ENCODE measurements around the gene SLC17A3. TPM values are rescaled to one million over a fixed set of nuclear protein-coding genes. Genes with fewer than 3 reads are reported as not detected.

SLC17A3 gene
- total RNA-seq, 1 donor from 2014 or later, result not detected

DNA sequence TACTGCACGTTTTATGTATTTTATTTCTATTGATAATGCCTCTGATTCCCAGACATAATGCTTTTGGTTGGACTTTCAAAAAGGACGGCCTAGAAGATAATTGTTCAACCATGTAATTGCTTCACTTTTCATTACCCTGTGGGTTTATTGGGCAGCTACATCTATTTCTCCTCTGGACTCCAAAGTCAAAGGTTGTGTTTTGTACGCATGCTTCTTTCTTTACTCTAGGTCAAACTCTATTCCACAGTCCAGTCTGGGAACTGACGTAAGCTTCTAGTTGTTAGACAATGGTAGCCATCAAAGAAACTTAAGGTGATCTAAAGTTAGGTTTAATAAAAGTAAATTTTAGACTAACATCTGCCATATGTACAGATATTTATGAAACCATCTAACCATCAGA, 6.6 kb upstream of the SLC17A3 start:
- Mint-ChIP-seq H3K36me3 (no peaks in the 10 kb centered on the region), H3K27me3 (ENCODE audit: insufficient read depth, low read depth) (no peaks in the 10 kb centered on the region), H3K4me3 (no peak overlapping the region), H3K4me1 (no peaks in the 10 kb centered on the region), H3K9me3 (no peaks in the 10 kb centered on the region), H3K27ac (no peak overlapping the region)
- Histone ChIP-seq H3K79me2 (ENCODE audit: low read depth) (no peaks in the 10 kb centered on the region), H3K9ac (no peak overlapping the region), H3K27me3 (peaks cover 12% of the 10 kb centered on the region), H3K4me1 (no peaks in the 10 kb centered on the region), H3K36me3 (no peaks in the 10 kb centered on the region), H4K20me1 (ENCODE audit: low read depth) (no peaks in the 10 kb centered on the region), H3K27ac (no peak overlapping the region), H3F3A (ENCODE audit: low read depth) (no peaks in the 10 kb centered on the region), H2AFZ (replicated peaks) (no peak overlapping the region), H3K4me3 (no peak overlapping the region), H3K4me2 (no peak overlapping the region), H3K9me3 (ENCODE audit: low read depth) (no peaks in the 10 kb centered on the region)
- TF ChIP-seq EZH2 (IDR thresholded peaks at IDR 0.05) (no peak), CTCF (IDR thresholded peaks at IDR 0.05) (no peak), EZH2phosphoT487 (IDR thresholded peaks at IDR 0.05) (no peak)
- DNase-seq (ENCODE audit: low spot score), result no peak

- Mint-ChIP-seq H3K9me3 (no peaks in the 10 kb centered on the region), H3K27ac (no peak overlapping the region), H3K4me1 (no peaks in the 10 kb centered on the region), H3K27me3 (ENCODE audit: insufficient read depth, low read depth) (no peaks in the 10 kb centered on the region), H3K36me3 (no peaks in the 10 kb centered on the region), H3K4me3 (no peak overlapping the region)
- no peak for TF ChIP-seq CTCF (IDR thresholded peaks at IDR 0.05)
- no peak for TF ChIP-seq EZH2phosphoT487 (IDR thresholded peaks at IDR 0.05)
- TF ChIP-seq EZH2 (IDR thresholded peaks at IDR 0.05), result no peak
- DNase-seq (ENCODE audit: low spot score), result no peak
- Histone ChIP-seq H3K4me1 (no peaks in the 10 kb centered on the region), H3K27me3 (peaks cover 12% of the 10 kb centered on the region), H3K36me3 (no peaks in the 10 kb centered on the region), H4K20me1 (ENCODE audit: low read depth) (no peaks in the 10 kb centered on the region), H3K4me2 (no peak overlapping the region), H3K79me2 (ENCODE audit: low read depth) (no peaks in the 10 kb centered on the region), H3K27ac (no peak overlapping the region), H3K9ac (no peak overlapping the region), H2AFZ (replicated peaks) (no peak overlapping the region), H3K4me3 (no peak overlapping the region), H3K9me3 (ENCODE audit: low read depth) (no peaks in the 10 kb centered on the region), H3F3A (ENCODE audit: low read depth) (no peaks in the 10 kb centered on the region)
Measured at GRCh38 chr6:25878721-25879322, 4.8 kb upstream of the SLC17A3 start.

- no peaks in the 10 kb centered on the region for H3K79me2 ChIP-seq (ENCODE audit: low read depth)
Measured at GRCh38 chr6:25875926-25876602, 2.0 kb upstream of the SLC17A3 start.

More at GRCh38 chr6:25875926-25876602, 2.0 kb upstream of the SLC17A3 start:
- Mint-ChIP-seq H3K27me3 (ENCODE audit: insufficient read depth, low read depth) (no peaks in the 10 kb centered on the region), H3K9me3 (no peaks in the 10 kb centered on the region), H3K4me3 (no peak overlapping the region), H3K27ac (no peak overlapping the region), H3K36me3 (no peaks in the 10 kb centered on the region), H3K4me1 (no peaks in the 10 kb centered on the region)
- TF ChIP-seq EZH2 (IDR thresholded peaks at IDR 0.05), result no peak
- TF ChIP-seq EZH2phosphoT487 (IDR thresholded peaks at IDR 0.05), result no peak
- no peak for TF ChIP-seq CTCF (IDR thresholded peaks at IDR 0.05)
- Histone ChIP-seq H3K36me3 (no peaks in the 10 kb centered on the region), H3K9ac (no peak overlapping the region), H3K27me3 (peaks cover 2% of the 10 kb centered on the region), H2AFZ (replicated peaks) (no peak overlapping the region), H3K4me1 (no peaks in the 10 kb centered on the region), H4K20me1 (ENCODE audit: low read depth) (no peaks in the 10 kb centered on the region), H3K4me2 (no peak overlapping the region), H3F3A (ENCODE audit: low read depth) (no peaks in the 10 kb centered on the region), H3K27ac (no peak overlapping the region), H3K9me3 (ENCODE audit: low read depth) (no peaks in the 10 kb centered on the region), H3K4me3 (no peak overlapping the region)
- no peak for DNase-seq (ENCODE audit: low spot score)
